HG03159 (cell line): ENCODE data around the gene PLEKHG5.
A peak's percentile ranks its signal among the peaks of the same experiment; 100 is the strongest.
"Not testable (repeated sequence)": the region's sequence is repeated elsewhere in the genome, so short reads cannot be mapped to it uniquely, and the experiment has no call there.

Experiments
- ATAC-seq: cut with Tn5 transposase; IDR thresholded peaks from one replicate; pipeline ENCODE4 v1.9.1; 2021; ENCODE audit warnings: mild to moderate bottlenecking, moderate library complexity; ENCODE audit not compliant: unreplicated experiment

PLEKHG5 gene

DNA sequence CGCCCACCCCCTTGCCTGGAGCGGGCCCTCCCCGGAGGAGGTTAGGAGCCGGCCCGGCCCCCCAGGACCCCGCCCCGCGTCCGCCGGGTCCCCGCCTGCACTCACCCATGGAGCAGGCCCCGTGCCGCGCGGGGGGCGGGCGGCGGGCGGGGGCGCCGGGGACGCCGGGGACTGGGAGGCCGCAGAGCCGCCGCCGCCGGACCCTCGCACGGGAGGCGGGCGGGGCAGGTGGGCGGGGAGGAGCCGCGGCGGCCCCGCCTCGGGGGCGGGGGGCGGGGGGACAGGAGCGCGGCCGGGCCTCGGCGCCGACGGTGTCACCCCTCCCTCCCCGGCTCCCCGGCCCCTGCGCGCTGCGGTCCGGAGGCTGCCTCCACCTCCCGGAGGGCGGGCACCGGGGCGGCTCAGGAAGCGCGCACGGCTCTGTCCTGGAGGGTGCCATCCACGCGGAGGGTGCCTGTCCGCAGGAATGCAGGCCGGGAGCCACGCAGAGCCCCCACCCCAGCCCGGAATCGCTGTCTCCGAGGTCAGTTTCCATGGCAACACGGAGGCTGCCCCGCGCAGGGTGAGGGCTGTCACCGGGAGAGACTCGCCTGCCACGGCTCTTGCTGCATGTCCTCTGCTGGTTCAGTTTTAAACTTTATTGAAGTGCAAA lies 5.9 kb upstream of the PLEKHG5 start:
- no peak for ATAC-seq

GRCh38 chr1:6496890-6497214 lies 5.4 kb upstream of the PLEKHG5 start:
- ATAC-seq: no peak

GRCh38 chr1:6496365-6496721 lies 4.9 kb upstream of the PLEKHG5 start:
- ATAC-seq: no peak

DNA sequence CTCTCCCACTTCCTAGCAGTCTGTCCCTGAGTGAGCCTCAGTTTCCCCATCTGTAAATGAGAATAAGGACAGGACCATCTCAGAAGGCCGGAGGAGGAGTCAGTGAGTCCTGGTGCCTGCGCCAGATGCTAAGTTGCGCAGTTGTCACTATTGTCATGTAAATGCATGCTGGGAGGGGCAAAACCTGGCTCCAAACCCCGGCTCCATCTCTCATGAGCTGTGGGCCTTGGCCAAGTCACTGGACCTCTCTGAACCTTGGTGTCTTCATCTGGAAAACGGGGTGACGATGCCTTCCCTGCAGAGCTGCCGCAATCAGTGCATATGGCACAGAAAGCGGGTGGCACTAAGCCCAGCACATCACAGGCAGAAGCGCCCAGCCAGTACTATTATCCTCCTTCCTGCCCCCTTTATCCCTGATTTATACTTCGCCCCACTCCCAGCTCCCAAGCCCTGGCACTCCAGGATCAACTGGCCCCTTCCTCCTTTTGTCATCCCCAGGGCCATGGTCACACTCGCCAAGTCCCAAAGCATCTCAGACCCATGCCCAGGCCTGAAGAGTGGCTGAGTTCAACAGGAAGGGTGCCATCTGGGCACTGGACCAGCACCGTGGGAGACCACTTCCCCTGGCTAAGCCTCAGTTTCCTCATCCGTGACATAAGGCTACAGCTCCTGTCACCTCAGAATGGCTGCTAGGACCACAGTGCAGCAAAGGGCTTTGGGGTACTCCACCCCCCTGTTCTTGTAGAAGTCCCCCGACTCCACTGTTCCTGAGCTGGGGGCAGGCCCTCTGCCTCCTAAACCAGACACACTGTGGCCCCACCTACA lies 4.3 kb upstream of the PLEKHG5 start:
- no peak for ATAC-seq

DNA sequence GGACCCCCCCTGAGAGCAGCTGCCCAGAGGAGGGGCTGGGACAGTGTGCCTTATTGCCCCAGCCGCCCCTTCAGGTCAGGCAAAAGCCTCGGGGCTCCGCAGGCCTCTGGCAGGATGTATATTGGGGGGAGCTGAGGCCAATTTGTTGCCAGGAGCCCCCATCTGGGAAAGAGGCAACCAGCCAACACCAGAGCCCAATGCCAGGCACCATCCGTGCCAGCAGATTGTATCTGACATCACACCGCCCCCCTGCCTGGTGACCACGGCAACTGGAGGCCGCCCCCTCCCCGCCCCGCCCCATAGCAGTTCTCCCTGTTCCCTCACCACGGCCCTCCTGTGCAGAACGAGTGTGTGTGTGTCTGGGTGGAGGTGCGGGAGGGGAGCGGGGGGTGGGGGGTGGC lies 3.6 kb upstream of the PLEKHG5 start:
- ATAC-seq: no peak

GRCh38 chr1:6494627-6495026 lies 3.2 kb upstream of the PLEKHG5 start:
- ATAC-seq: no peak

DNA sequence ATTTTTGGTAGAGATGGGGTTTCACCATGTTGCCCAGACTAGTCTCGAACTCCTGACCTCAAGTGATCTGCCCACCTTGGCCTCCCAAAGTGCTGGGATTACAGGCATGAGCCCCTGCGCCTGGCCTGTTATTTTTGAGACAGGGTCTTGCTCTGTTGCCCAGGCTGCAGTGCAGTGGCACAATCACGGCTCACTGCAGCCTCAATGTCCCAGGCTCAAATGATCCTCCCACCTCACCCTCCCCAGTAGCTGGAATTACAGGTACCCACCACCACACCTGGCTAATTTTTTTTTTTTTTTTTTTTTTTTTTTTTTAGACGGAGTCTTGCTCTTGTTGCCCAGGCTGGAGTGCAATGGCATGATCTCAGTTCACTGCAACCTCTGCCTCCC lies 2.4 kb upstream of the PLEKHG5 start:
- not testable (repeated sequence) for ATAC-seq

DNA sequence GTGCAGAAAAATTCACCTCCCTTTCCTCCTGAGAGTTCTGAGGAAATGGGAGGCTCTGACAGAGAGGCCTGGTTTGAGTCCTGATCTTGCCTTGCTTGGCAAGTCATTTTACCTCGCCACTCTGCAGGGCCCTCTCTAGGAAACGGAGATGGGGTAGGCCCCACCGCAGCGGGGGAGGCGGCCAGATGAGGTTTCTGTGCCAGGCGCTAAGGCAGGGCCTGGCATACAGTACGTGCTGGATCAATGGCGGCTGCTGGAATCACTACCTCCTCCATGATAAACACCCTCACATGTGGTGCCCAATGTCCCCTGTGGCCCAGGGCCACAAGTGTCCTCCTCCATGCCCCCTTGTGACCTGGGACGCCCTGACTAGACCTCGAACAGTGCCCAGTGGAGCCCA lies 499 bp upstream of the PLEKHG5 start:
- ATAC-seq: no peak

DNA sequence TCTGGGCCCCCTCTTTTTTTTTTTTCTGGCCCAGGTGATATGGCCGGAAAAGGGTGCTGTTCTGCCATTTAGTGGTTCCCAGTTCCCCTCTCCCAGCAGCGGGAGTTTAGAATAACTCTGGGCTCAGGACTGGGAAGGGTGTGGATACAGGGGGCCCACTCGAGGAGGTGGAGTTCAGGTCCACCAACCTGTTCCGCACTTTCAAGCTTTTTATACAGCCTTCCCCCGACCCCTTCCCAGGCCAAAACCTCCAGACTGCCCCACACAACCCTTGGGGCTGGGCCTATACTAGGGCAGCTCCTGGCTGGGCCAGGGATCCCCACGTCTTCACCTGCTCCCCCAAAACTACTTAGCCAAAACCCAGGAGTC lies 402 bp downstream of the PLEKHG5 start:
- no peak for ATAC-seq

GRCh38 chr1:6490181-6491080 lies 1.0 kb downstream of the PLEKHG5 start:
- ATAC-seq: peak; percentile 36

GRCh38 chr1:6489799-6490180 lies 1.7 kb downstream of the PLEKHG5 start:
- peak; percentile 58 for ATAC-seq

DNA sequence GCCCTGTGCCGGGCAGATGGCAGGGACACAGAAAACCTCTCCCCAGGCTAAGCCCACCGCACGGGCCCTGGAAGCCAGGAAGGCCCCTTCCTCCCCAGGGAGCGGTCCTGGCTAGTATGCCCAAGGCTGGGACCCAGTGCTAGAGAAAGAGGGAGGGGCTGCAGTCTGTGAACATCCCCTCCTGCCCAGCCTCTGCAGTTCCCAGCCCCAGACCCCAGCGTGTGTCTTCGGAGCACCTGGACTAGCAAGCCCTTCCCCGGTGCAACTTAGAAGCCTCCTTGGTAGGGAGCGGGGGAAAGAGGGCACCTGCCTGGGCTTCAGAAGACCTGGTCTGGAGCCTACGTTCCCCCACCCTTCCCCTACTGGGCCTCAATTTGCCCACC lies 2.1 kb downstream of the PLEKHG5 start:
- ATAC-seq: no peak

DNA sequence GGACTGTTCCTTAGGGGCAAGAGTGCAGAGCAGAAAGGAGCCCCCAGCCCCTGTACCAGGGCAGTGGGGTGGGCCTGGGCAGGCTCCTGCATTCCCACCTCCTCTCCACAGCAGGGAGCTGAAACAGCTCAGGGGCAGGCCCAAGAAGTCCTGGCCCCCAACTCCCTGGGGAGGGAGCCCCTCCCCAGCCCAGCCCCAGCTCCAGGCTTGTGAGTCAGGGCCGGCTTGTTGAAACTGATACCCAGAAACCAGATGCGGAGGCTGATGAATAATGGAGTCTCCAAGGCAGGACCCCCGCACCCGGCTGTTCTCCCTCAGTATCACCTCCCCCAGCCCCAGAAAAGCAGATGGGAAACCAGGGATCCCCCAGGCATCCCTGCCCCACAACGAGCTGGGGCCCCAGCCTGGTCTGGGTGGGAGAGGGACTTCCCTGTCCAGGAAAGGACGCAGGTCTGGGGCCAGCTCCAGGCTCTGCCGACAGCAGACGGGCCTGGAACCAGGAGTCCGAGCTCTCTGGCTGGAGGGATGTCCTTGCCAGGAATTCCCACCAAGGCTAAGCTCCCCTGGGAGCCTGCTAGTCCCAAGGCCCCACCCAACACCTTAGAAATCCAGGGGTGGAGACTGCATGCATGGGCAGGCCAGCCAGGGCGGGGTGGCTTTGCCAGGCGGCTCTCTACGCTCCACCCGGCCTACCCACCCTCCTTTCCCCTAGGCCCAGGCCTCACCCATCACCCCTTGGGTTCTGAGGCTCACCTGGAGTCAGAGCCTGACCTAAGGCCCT lies 2.7 kb downstream of the PLEKHG5 start:
- ATAC-seq: no peak

DNA sequence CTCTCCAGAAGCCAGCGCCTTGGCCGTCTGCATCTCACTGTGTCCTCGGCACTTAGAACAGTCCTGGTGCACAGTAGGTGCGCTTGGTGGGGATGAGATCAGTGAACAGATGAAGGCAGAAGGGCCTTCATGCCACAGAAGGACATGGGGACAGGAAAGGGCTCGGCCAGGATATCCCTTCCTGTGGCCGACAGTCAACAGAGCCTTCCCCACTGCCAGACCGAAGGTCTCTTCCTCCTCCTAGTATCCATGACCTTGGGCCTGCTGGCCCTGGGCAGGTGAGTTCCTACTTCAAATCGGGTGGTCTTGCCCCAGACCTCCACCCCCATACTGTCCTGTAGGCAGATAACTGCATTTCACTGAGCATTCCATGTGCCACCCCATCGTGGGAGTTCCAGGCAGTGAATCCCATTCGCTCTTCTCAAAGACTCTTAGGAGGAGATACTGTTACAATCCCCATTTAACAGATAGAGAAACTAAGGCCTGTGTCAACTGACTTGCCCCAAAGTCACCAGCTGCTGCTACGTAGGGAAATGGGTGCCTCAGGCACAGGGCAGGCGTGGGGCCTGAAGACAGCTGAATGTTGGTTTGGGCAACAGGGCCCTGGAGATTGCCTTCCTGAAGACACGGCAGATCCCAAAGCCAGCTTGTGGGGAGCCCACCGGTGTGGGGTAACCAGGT lies 3.5 kb downstream of the PLEKHG5 start:
- ATAC-seq: no peak

DNA sequence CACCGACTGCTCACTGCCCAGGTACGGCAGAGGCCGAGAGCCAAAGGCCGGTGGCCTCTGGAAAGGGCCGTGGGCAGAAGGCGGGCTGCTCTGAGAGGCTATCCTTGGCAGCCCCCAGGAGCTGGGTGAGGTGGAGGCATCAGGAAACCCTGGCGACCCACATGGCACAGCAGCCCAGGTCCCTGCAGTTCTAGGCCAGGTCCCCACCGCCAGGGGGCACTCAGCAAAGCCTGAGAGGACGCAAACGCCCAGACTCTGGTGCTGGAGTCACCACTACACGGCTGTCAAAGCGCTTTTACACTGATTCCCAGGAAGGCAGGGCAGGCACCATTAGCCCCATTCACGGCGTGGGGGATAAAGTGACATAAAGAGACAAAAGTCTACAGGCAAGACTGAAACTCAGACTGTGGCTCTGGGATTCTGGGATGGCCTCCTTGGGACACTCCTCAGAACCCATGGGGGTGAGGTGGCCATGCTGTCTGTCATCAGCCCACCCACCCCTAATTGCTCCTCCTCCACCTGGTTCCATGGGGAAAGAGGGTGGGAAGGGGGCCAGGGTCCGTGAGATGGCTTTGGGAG lies 4.9 kb downstream of the PLEKHG5 start:
- peak; percentile 48 for ATAC-seq

GRCh38 chr1:6485168-6486101 lies 6.0 kb downstream of the PLEKHG5 start:
- ATAC-seq: no peak

DNA sequence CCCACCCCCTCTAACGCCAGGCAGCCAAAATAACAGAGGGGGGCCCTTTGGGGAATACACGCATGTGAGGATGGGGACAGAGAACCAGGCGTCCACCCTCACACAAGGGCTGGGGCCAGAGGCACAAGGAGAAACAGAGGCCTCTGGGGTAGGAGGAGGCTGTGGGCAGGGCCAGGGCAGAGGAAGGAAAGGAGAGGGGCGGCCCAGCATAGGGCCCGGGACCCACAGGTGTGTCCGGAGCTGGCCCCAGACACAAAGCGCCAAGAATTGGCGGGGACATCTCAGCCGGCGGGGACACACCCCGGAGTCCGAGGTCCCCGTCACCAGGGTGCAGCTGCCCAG lies 6.7 kb downstream of the PLEKHG5 start:
- ATAC-seq: no peak

- no peak for ATAC-seq
Measured at GRCh38 chr1:6483761-6484117, 7.7 kb downstream of the PLEKHG5 start.

GRCh38 chr1:6483017-6483760 lies 8.3 kb downstream of the PLEKHG5 start:
- ATAC-seq: no peak
